Fibroblast of lung (primary cell): ENCODE results near the gene TSBP1. TPM values are rescaled to one million over a fixed set of nuclear protein-coding genes. Genes with fewer than 3 reads are reported as not detected.
A peak's percentile ranks its signal among the peaks of the same experiment; 100 is the strongest.

Experiments used
- DNase-seq, 2 donors: peaks; one replicate each; pipeline versions ENCODE4 v3.0.0 to v3.0.0-alpha.2; 2010; ENCODE audit warnings: low read depth in 2 of 2
- H2AFZ ChIP-seq: 2 replicates; pipeline ENCODE4 v1.5.1; 2012; ENCODE audit warnings: low read length, control low read depth, inconsistent platforms
- H3K27ac ChIP-seq: 2 replicates; pipeline ENCODE4 v1.5.1; 2011; ENCODE audit warnings: low read length, control low read depth; ENCODE audit not compliant: insufficient read depth
- H3K27me3 ChIP-seq: 2 replicates; pipeline ENCODE4 v1.5.1; 2011; ENCODE audit warnings: mild to moderate bottlenecking, low read length; ENCODE audit not compliant: control insufficient read depth, insufficient read depth
- H3K36me3 ChIP-seq: 2 replicates; pipeline ENCODE4 v1.5.1; 2011; ENCODE audit warnings: low read length; ENCODE audit not compliant: control insufficient read depth, insufficient read depth
- H3K4me1 ChIP-seq: 2 replicates; pipeline ENCODE4 v1.5.1; 2011; ENCODE audit warnings: low read length; ENCODE audit not compliant: control insufficient read depth, insufficient read depth; ENCODE audit errors: extremely low read depth
- H3K4me2 ChIP-seq: 2 replicates; pipeline ENCODE4 v1.5.1; 2011; ENCODE audit warnings: low read length, control low read depth; ENCODE audit not compliant: insufficient read depth; ENCODE audit errors: extremely low read depth
- H3K4me3 ChIP-seq, 4 experiments: fragments of 200-600 bp in 1 of 4; sonication (generic) in 1 of 4; replicated peaks in 1 of 4; 2 replicates each; pipeline ENCODE4 v1.5.1; 2011 to 2016; ENCODE audit warnings: low read length in 4 of 4, low read depth in 3 of 4, mild to moderate bottlenecking in 3 of 4, control low read depth in 2 of 4, inconsistent platforms in 1 of 4, mixed read lengths in 1 of 4; ENCODE audit not compliant: insufficient read depth in 1 of 4; ENCODE audit errors: control extremely low read depth in 1 of 4
- H3K79me2 ChIP-seq: 2 replicates; pipeline ENCODE4 v1.5.1; 2012; ENCODE audit warnings: mild to moderate bottlenecking, low read length, inconsistent platforms; ENCODE audit not compliant: control insufficient read depth, insufficient read depth
- H3K9ac ChIP-seq: 2 replicates; pipeline ENCODE4 v1.5.1; 2011; ENCODE audit warnings: mild to moderate bottlenecking, low read length, control low read depth; ENCODE audit not compliant: insufficient read depth
- H3K9me3 ChIP-seq: 2 replicates; pipeline ENCODE4 v1.5.1; 2012; ENCODE audit warnings: low read depth, low read length; ENCODE audit not compliant: control insufficient read depth, insufficient read depth
- H4K20me1 ChIP-seq: 2 replicates; pipeline ENCODE4 v1.5.1; 2011; ENCODE audit warnings: low read length; ENCODE audit not compliant: control insufficient read depth, insufficient read depth; ENCODE audit errors: extremely low read depth
- CTCF ChIP-seq, 2 donors: IDR thresholded peaks in 1 of 2; conservative IDR thresholded peaks in 1 of 2; 1 replicate in 1 of 2; 2 replicates in 1 of 2; pipeline ENCODE4 v1.5.1; 2011 to 2012; ENCODE audit warnings: low read length in 2 of 2, control low read depth in 1 of 2, inconsistent platforms in 1 of 2, low read depth in 1 of 2, mild to moderate bottlenecking in 1 of 2
- EZH2 ChIP-seq: IDR thresholded peaks from 2 replicates; pipeline ENCODE4 v1.5.1; 2012; ENCODE audit warnings: low read length, control low read depth, mild to moderate bottlenecking; ENCODE audit errors: missing control alignments
- polyA plus RNA-seq, 2 donors: library from polyadenylated mRNA; depleted of rRNA in 1 of 2; stranded (reverse) in 1 of 2; unstranded in 1 of 2; fragments of >200 nt; gene quantifications; 2 replicates each; pipeline ENCODE4 v1.2.1, GENCODE V29; 2011 to 2012; ENCODE audit warnings: missing spikeins in 1 of 2
- total RNA-seq: library from RNA; depleted of rRNA; stranded (reverse); fragments of >200 nt; gene quantifications from 2 replicates; pipeline ENCODE4 v1.2.1, GENCODE V29; 2014

The TSBP1 gene
- total and polyA plus RNA-seq, 2 donors (not counting 1 experiment from before 2014, with no cell fraction given), result not detected

GRCh38 chr6:32247401-32247800, 124.3 kb downstream of the TSBP1 start:
- Histone ChIP-seq H3K27ac (no peak overlapping the region), H3K9ac (no peak overlapping the region)
- DNase-seq, result no peak

GRCh38 chr6:32244946-32245398, 126.7 kb downstream of the TSBP1 start:
- Histone ChIP-seq H3K79me2 (no peaks in the 10 kb centered on the region), H2AFZ (peak overlapping the region; percentile 70), H3K27ac (no peak overlapping the region), H3K9ac (no peak overlapping the region), H3K36me3 (no peaks in the 10 kb centered on the region), H3K9me3 (no peaks in the 10 kb centered on the region), H3K4me3 (peak overlapping the region in 1 of 4 experiments; percentile 25), H3K4me1 (no peaks in the 10 kb centered on the region), H3K4me2 (peak overlapping the region; percentile 30), H4K20me1 (no peaks in the 10 kb centered on the region), H3K27me3 (peaks cover 3% of the 10 kb centered on the region)
- DNase-seq, result peak; percentile 62 to 76
- TF ChIP-seq CTCF (conservative IDR thresholded peaks at IDR 0.05 in 1 of 2, IDR thresholded peaks at IDR 0.05 in 1 of 2; ENCODE audit: low read depth in 1 of 2, low read length in 2 of 2), result peak; percentile 84 to 92
- TF ChIP-seq EZH2, result no peak

More at GRCh38 chr6:32247401-32247800, 124.3 kb downstream of the TSBP1 start:
- TF ChIP-seq EZH2 (no peak), CTCF (conservative IDR thresholded peaks at IDR 0.05 in 1 of 2, IDR thresholded peaks at IDR 0.05 in 1 of 2; ENCODE audit: low read depth in 1 of 2, low read length in 2 of 2) (no peak)
- H3K9me3 ChIP-seq, result no peaks in the 10 kb centered on the region
- peaks cover 3% of the 10 kb centered on the region for H3K27me3 ChIP-seq
- no peaks in the 10 kb centered on the region for H4K20me1 ChIP-seq
- no peaks in the 10 kb centered on the region for H3K4me1 ChIP-seq
- no peaks in the 10 kb centered on the region for H3K79me2 ChIP-seq
- no peaks in the 10 kb centered on the region for H3K36me3 ChIP-seq
- no peak overlapping the region for H3K4me3 ChIP-seq
- H3K4me2 ChIP-seq, result no peak overlapping the region
- H2AFZ ChIP-seq, result no peak overlapping the region

- Histone ChIP-seq H3K9ac (no peak overlapping the region), H3K9me3 (no peaks in the 10 kb centered on the region), H2AFZ (no peak overlapping the region), H3K36me3 (no peaks in the 10 kb centered on the region), H3K4me2 (no peak overlapping the region), H3K27ac (no peak overlapping the region), H3K4me1 (no peaks in the 10 kb centered on the region), H3K27me3 (peaks cover 3% of the 10 kb centered on the region), H3K4me3 (no peak overlapping the region), H3K79me2 (no peaks in the 10 kb centered on the region), H4K20me1 (no peaks in the 10 kb centered on the region)
- TF ChIP-seq EZH2, result no peak
- no peak for TF ChIP-seq CTCF (conservative IDR thresholded peaks at IDR 0.05 in 1 of 2, IDR thresholded peaks at IDR 0.05 in 1 of 2; ENCODE audit: low read depth in 1 of 2, low read length in 2 of 2)
- DNase-seq, result peak in 1 of 2 donors; percentile 13
These were observed 127.4 kb downstream of the TSBP1 start for GRCh38 chr6:32244270-32244669.

Other genes starting within 250 kb of the TSBP1 start
- gene ATF6B, start 243.7 kb downstream of the TSBP1 start, total RNA-seq, result 8.0 and 15.7 TPM in 2 replicates
- gene ATF6B, start 243.7 kb downstream of the TSBP1 start, polyA plus RNA-seq, result 35.5 and 36.2 TPM in 2 replicates
- 7.4 and 7.6 TPM in 2 replicates for gene FKBPL, start 241.6 kb downstream of the TSBP1 start, total RNA-seq
- gene FKBPL, start 241.6 kb downstream of the TSBP1 start, polyA plus RNA-seq, result 2.4 and 3.5 TPM in 2 replicates
- gene PRRT1, start 220.0 kb downstream of the TSBP1 start, total RNA-seq, result 0.26 and 0.33 TPM in 2 replicates
- gene PRRT1, start 220.0 kb downstream of the TSBP1 start, polyA plus RNA-seq, result 0.61 and 0.73 TPM in 2 replicates
- gene PPT2, start 217.8 kb downstream of the TSBP1 start, total RNA-seq, result 15.9 and 37.3 TPM in 2 replicates
- 13.7 and 21.6 TPM in 2 replicates for gene PPT2, start 217.8 kb downstream of the TSBP1 start, polyA plus RNA-seq
- 0.99 and 1.0 TPM in 2 replicates for gene EGFL8, start 207.3 kb downstream of the TSBP1 start, total RNA-seq
- 0.77 and 2.3 TPM in 2 replicates for gene EGFL8, start 207.3 kb downstream of the TSBP1 start, polyA plus RNA-seq
- gene AGPAT1, start 195.8 kb downstream of the TSBP1 start, total RNA-seq, result 15.9 and 22.1 TPM in 2 replicates
- gene AGPAT1, start 195.8 kb downstream of the TSBP1 start, polyA plus RNA-seq, result 79.0 and 92.1 TPM in 2 replicates
- 22.1 and 23.9 TPM in 2 replicates for gene RNF5, start 193.5 kb downstream of the TSBP1 start, total RNA-seq
- gene RNF5, start 193.5 kb downstream of the TSBP1 start, polyA plus RNA-seq, result 54.5 and 63.4 TPM in 2 replicates
- gene AGER, start 187.7 kb downstream of the TSBP1 start, total RNA-seq, result 0.26 and 0.50 TPM in 2 replicates
- 0.78 and 0.99 TPM in 2 replicates for gene AGER, start 187.7 kb downstream of the TSBP1 start, polyA plus RNA-seq
- gene PBX2, start 181.7 kb downstream of the TSBP1 start, total RNA-seq, result 23.6 and 35.0 TPM in 2 replicates
- 39.4 and 41.8 TPM in 2 replicates for gene PBX2, start 181.7 kb downstream of the TSBP1 start, polyA plus RNA-seq
- 1.3 and 2.3 TPM in 2 replicates for gene GPSM3, start 179.3 kb downstream of the TSBP1 start, total RNA-seq
- 3.9 and 7.0 TPM in 2 replicates for gene GPSM3, start 179.3 kb downstream of the TSBP1 start, polyA plus RNA-seq
- gene NOTCH4, start 147.8 kb downstream of the TSBP1 start, total RNA-seq, result 0.77 and 0.99 TPM in 2 replicates
- 0.42 and 0.66 TPM in 2 replicates for gene NOTCH4, start 147.8 kb downstream of the TSBP1 start, polyA plus RNA-seq
- not detected in 2 replicates for gene BTNL2, start 35.3 kb upstream of the TSBP1 start, total RNA-seq
- gene BTNL2, start 35.3 kb upstream of the TSBP1 start, polyA plus RNA-seq, result not detected in 2 replicates
- gene HLA-DRA, start 68.0 kb upstream of the TSBP1 start, total RNA-seq, result 0.17 and 1.0 TPM in 2 replicates
- 0.25 and 0.99 TPM in 2 replicates for gene HLA-DRA, start 68.0 kb upstream of the TSBP1 start, polyA plus RNA-seq
- gene HLA-DRB5, start 158.4 kb upstream of the TSBP1 start, total RNA-seq, result not detected in 2 replicates
- gene HLA-DRB5, start 158.4 kb upstream of the TSBP1 start, polyA plus RNA-seq, result not detected in 2 replicates
- under 0.01 and 0.26 TPM in 2 replicates for gene HLA-DRB1, start 217.9 kb upstream of the TSBP1 start, total RNA-seq
- gene HLA-DRB1, start 217.9 kb upstream of the TSBP1 start, polyA plus RNA-seq, result 0.06 and 0.42 TPM in 2 replicates